Choroid plexus epithelial cell (primary cell): Measurements from ENCODE around the gene C3orf49.

Experiments
- DNase-seq: peaks from one replicate; pipeline ENCODE4 v3.0.0-alpha.2; 2010; ENCODE audit warnings: low read depth
- H3K4me3 ChIP-seq: 2 replicates; pipeline ENCODE4 v1.5.1; 2011; ENCODE audit warnings: low read depth, mild to moderate bottlenecking, control low read depth, low read length, moderate library complexity
- TF ChIP-seq, protein P1 (sequence below): conservative IDR thresholded peaks from 2 replicates; pipeline ENCODE4 v1.5.1; 2011; ENCODE audit warnings: low read depth, mild to moderate bottlenecking, control low read depth, inconsistent platforms, low read length, moderate library complexity

The C3orf49 gene

DNA sequence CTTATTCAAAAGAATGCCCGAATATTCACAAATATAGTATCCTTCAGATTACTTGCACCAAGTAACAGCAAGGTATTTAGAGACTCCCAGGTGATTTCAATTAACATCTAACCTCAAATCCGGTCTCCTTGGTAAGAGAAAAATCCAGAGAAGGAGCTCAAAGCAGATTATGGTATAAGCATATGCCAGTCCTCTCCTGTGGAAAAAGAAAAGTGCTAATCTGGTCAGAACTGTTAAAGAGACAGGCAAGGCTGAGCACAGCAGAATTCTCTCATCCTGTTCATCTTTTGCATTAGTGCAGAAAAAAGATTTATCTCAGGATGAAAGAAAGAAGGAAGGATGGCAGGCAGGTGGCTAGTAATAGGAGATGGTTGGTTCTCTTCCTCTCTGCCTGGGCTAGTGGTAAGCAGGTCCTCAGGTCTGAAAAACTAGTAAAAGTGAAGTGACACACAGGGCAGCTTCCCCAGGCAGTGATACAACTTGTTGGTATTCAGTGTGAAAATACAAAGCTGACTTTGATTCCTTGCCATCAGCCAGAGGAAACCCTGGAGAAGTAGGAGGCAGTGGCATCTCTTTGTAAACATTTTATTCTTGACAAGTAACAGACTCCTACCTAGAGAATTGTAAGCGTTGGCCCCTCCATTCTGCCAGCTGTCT lies 58.8 kb downstream of the C3orf49 start:
- DNase-seq: peak; percentile 33
- H3K4me3 ChIP-seq: no peak overlapping the region
- TF ChIP-seq, protein P1, sequence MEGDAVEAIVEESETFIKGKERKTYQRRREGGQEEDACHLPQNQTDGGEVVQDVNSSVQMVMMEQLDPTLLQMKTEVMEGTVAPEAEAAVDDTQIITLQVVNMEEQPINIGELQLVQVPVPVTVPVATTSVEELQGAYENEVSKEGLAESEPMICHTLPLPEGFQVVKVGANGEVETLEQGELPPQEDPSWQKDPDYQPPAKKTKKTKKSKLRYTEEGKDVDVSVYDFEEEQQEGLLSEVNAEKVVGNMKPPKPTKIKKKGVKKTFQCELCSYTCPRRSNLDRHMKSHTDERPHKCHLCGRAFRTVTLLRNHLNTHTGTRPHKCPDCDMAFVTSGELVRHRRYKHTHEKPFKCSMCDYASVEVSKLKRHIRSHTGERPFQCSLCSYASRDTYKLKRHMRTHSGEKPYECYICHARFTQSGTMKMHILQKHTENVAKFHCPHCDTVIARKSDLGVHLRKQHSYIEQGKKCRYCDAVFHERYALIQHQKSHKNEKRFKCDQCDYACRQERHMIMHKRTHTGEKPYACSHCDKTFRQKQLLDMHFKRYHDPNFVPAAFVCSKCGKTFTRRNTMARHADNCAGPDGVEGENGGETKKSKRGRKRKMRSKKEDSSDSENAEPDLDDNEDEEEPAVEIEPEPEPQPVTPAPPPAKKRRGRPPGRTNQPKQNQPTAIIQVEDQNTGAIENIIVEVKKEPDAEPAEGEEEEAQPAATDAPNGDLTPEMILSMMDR: no peak

DNA sequence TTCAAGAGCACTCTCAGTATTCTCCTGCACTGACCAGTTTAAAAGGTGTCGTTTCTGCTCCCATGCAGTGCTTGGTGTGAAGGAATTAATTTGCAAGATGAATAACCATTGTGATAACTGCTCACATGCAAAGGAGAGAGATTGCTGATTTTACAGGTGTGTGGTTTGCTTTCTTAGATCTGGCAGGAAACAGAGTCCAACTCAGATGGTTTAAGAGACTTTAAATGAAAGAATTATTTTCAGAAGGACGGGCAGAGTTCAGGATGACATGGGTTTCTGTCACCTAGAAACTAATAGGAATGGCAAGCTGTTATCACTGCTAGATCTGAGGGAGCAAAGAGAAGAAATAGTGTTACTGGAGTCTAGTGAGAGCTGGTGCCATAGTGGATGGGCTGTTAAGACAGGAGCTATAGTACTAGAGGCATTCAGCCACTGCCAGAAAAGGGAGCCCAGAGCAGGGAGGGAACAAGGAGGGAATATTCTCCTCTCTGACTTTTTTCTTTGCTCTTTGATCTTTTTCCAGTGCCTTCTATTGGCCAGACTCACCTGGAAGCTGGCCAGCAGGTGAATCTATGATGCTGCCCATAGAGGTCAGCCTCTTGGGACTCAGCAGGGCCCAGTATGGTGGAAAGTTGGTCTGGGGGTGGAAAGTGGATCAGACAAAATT lies 59.4 kb downstream of the C3orf49 start:
- no peak overlapping the region for H3K4me3 ChIP-seq
- no peak for DNase-seq
- TF ChIP-seq, protein P1: no peak

DNA sequence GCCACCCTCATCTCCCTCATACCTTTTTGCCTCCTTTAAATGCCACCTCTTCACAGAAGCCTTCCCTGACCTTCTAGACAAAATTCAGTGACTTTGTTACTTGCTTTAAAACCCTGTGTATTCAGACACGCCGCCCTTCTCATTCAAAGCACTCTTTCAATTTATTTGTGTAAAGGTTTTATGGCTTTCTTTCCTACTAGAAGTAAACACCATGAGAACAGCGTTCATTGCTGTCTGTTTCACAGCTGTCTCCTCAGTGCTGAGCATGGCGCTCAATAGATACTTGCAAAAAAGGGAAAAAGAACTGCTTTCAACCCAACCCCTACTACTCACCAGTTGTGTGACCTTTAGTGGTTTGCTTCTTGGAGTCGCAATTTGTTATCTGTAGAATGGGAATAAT lies 61.6 kb downstream of the C3orf49 start:
- TF ChIP-seq, protein P1: no peak
- no peak overlapping the region for H3K4me3 ChIP-seq
- no peak for DNase-seq

DNA sequence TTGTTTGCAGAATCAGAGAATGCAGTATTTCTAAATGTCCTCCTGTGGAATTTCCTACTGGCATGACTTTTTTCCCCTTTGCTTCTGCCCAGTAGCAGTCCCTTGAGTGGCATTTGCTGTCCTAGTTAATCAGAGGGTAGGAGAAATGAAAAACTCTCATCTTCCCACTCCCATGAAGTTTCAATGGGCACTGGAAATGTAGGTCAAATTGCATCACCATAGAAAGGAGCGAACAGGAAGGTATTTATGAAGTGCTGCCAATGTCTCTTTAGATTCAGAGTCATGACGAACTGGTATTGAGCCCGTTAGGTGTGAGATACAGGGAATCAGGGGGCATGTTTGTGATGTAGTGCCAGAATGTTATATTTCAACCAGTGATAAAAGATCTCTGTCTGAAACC lies 67.8 kb downstream of the C3orf49 start:
- TF ChIP-seq, protein P1: no peak
- peak; percentile 30 for DNase-seq
- no peak overlapping the region for H3K4me3 ChIP-seq

DNA sequence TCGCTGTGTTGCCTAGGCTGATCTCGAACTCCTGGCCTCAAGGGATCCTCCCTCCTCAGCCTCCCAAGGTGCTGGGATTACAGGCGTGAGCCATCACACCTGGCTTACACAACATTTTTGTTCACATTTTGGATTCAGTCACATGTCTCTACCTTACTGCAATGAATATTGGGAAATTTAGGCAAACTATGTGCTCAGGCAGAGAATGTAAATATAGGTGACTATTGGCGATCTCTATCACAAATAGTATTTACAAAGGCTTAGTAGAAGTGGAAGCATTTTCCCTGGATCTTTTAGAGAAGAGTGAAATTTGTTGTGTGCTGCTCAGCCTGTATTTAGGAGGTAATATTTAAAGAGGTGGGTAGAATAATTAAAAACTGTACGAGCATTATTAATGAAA lies 72.4 kb downstream of the C3orf49 start:
- TF ChIP-seq, protein P1: no peak
- H3K4me3 ChIP-seq: no peak overlapping the region
- no peak for DNase-seq

DNA sequence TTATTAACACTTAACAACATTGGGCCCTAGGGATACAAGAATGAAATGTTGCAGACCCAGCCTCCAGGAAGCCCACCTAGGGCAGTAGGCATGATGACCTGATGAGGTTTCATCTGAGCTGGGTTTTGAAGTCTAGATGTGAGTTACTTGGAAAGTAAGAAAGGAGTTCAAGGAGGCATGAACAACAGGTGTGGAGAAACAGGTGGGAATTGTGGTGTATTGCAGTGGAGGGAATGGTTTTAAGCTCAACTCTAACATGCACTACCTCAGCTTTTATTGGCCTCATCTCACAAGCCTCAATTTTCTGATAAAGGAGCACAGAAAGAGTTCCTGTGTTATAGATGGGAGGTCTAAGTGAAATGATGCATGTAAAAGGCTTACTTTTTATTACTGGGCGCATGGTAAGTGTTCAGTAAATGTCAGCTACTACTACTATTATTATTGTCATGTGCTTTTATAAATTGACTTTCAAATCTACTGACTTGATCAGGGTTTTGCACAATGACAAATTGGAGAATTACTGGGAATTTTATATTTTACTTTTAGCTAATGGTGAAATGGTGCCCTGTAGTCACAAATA lies 73.8 kb downstream of the C3orf49 start:
- TF ChIP-seq, protein P1: no peak
- DNase-seq: no peak
- H3K4me3 ChIP-seq: no peak overlapping the region
